Activated effector memory CD4-positive, alpha-beta T cell treated with Interleukin-2 at 50 U/mL for 16 hours (primary cell): ENCODE measurements around the gene PYGB.

Experiments used
- DNase-seq: peaks from one replicate; pipeline ENCODE4 v3.0.0-alpha.2; 2020

The PYGB gene

DNA sequence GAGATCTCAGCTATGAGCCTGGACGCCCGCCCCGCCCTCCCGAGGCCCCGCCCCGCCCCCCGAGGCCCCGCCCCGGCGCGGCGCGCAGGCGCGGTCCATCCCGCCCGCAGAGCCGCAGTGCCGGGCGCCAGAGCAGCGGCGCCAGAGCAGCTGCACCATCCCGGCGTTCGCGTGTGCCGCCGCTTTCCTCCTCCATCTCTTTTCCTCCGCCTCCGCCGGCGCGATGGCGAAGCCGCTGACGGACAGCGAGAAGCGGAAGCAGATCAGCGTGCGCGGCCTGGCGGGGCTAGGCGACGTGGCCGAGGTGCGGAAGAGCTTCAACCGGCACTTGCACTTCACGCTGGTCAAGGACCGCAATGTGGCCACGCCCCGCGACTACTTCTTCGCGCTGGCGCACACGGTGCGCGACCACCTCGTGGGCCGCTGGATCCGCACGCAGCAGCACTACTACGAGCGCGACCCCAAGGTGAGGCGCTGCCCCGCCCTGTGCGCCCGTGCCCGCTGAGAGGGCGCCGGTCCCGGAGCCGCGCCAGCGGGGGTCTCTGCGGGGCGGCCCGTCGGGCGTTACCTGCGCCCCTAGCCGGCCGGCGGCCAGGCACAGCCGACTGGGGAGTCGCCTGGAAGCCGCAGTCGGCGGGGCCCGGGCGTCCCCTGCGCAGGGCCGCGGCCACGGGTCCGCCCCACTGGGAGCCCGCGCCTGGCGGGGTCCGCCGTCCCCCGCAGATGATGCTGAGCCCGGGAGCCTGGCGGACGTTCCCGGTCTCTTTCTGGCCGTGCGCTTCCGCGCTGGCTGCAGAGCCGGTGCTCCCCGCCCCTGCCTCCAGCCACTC, at the start of gene PYGB:
TSS of gene PYGB (plus strand) at position 130 of the 830 bp plus-strand sequence. CDS start at position 224, 94 bp downstream.
- peak; percentile 76 for DNase-seq

GRCh38 chr20:25198663-25199383, 49.1 kb upstream of the PYGB start:
- DNase-seq = no peak

DNA sequence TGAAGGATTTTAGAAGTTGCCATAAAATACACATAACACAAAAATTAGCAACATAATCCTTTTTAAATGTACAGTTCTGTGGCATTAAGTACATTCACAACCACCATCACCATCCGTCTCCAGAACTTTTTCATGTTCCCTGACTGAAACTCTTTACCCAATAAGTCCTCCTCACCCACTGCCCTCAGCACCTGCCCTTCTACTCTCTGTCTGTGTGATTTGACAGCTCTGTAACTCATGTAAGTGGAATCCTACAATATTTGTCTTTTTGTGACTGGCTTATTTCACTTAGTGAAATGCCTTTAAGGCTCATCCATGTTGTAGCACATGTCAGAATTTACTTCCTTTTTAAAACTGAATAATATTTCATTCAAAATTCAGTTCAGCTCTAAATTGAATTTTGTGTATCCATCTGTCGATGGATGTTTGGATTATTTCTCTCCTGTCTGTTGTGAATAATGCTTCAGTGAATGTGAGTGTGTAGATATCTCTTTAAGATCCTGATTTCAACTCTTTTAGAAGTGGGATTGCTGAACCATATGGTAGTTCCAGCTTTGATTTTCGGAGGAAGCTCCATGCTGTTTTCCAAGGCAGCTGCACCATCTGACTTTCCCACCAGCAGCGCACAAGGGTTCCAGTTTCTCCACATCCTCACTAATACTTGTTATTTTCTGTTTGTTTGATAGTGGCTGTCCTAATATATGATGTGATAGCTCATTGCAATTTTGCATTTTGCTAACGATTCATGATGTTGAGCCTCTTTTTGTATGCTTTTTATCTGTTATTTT, 48.2 kb upstream of the PYGB start:
- no peak for DNase-seq

- no peak for DNase-seq
Measured at GRCh38 chr20:25203089-25203488, 44.8 kb upstream of the PYGB start.

DNA sequence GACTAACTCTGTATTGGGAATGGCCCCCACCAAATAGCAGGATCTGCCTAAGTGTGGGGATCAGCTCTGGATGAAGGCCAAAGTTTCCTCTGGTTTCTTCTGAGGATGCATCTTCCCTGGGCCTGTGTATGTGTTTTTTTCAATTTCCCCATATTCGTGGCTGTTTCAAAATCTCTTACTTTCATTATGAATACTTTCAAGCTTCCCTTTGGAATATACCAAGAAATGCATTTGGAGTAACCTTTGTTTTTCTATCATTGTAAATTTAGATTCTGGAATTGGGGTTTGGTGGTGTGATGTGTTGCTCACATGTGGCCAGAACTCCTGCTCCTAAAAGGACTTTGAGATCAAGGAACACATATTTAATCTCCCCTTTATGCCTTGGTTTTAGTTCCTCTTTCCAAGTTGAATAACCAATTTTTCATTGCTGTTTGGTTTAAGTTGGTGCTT, 44.0 kb upstream of the PYGB start:
- no peak for DNase-seq

- no peak for DNase-seq
Measured at GRCh38 chr20:25204550-25205276, 43.2 kb upstream of the PYGB start.

GRCh38 chr20:25205277-25206062, 42.4 kb upstream of the PYGB start:
- no peak for DNase-seq

GRCh38 chr20:25206063-25206403, 41.9 kb upstream of the PYGB start:
- no peak for DNase-seq

DNA sequence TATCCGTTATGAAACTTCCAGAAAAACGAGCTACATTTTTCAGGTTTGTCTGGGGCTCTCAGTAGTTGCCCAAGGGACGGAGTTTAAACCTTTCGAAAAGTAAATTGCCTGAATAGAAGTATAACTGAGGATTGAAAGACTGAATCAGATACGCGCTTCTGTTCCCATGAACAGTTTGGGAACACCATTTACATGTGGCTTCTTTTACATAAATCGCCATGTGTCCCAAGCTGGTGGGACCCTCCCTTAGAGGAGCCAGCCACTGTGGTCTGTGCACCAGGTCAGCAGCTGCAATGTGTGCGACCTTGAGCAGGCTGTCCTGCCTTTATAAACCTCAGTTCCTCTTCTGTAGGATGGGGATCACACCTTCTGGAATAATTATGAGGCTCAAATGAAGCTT, 41.3 kb upstream of the PYGB start:
- no peak for DNase-seq

GRCh38 chr20:25207149-25207959, 40.5 kb upstream of the PYGB start:
- DNase-seq = no peak

- DNase-seq = no peak
Measured at GRCh38 chr20:25207960-25208534, 39.8 kb upstream of the PYGB start.

DNA sequence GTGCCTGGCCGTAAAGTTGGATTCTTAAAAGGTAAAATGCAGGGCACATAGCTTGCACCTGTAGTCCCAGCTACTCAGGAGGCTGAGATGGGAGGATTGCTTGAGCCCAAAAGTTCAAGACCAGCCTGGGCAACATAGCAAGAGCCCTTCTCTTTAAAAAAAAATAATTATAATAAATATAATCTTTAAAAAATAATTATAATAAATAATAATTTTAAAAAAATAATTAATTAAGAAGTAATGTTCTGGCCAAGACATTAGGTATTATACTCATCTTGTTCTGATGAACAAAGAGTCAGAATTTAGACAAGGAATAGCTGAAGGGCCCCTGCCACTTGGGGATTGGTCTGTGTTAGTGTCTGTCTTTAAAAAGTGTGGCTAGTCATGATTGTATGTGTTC, 38.5 kb upstream of the PYGB start:
- DNase-seq = no peak

DNA sequence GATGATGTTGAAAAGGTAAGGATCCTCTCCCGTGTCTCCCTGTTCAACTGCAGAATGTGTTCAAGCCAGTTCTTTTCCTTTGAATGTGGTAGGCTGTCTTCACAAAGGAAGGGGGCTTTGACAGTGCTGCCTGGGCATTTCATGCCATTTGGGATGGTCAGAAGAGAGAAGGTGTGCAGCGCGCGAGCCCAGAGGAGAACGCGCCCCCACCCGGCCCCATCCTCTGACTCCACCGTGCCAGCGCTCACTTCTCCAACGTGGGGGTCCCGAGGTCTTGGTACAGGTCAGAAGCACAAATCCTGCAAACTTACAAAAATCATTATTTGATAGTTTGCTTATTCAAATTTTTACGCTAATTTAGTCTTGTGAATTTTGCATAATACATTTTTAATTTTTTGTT, 38.0 kb upstream of the PYGB start:
- no peak for DNase-seq

GRCh38 chr20:25211273-25211672, 36.6 kb upstream of the PYGB start:
- no peak for DNase-seq

DNA sequence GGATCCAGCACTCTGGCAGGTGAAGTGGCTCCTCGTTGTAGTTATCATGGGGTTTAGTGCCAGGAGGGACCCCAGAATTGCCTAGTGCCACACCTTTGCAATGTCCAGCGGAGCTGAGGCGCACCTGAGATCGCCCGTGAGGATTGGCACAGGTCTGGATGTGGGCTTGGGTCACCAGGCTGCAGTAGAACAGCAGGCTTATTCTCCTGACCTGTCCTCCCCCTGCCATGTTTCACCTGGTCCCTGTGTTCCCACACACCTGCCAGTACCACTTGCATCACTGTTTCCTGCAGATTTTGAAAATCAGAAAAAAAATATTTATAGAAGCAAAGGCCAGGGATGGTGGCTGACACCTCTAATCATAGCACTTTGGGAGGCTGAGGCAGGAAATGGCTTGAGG, 35.6 kb upstream of the PYGB start:
- DNase-seq = no peak

- DNase-seq = no peak
Measured at GRCh38 chr20:25213566-25214425, 34.1 kb upstream of the PYGB start.

GRCh38 chr20:25214426-25214790, 33.5 kb upstream of the PYGB start:
- no peak for DNase-seq

GRCh38 chr20:25214819-25215218, 33.1 kb upstream of the PYGB start:
- no peak for DNase-seq

- no peak for DNase-seq
Measured at GRCh38 chr20:25215521-25215920, 32.4 kb upstream of the PYGB start.
